HG03378 (cell line): Measurements from ENCODE around the gene ATAD3C.
"Not testable (repeated sequence)": the region's sequence is repeated elsewhere in the genome, so short reads cannot be mapped to it uniquely, and the experiment has no call there.

Source experiments
- ATAC-seq: cut with Tn5 transposase; IDR thresholded peaks from one replicate; pipeline ENCODE4 v1.9.1; 2021; ENCODE audit warnings: mild to moderate bottlenecking, moderate library complexity; ENCODE audit not compliant: unreplicated experiment

Gene ATAD3C

GRCh38 chr1:1440262-1441001, 9.1 kb upstream of the ATAD3C start:
- ATAC-seq = no peak

GRCh38 chr1:1441002-1441888, 8.2 kb upstream of the ATAD3C start:
- ATAC-seq = no peak

- ATAC-seq = no peak
These were observed 7.3 kb upstream of the ATAD3C start for GRCh38 chr1:1442069-1442770.

GRCh38 chr1:1446631-1447030, 2.9 kb upstream of the ATAD3C start:
- not testable (repeated sequence) for ATAC-seq

GRCh38 chr1:1450616-1451015, 1.1 kb downstream of the ATAD3C start:
- ATAC-seq = not testable (repeated sequence)

- ATAC-seq = no peak
These were observed 2.3 kb downstream of the ATAD3C start for GRCh38 chr1:1451696-1452364.

- not testable (repeated sequence) for ATAC-seq
These were observed 2.9 kb downstream of the ATAD3C start for GRCh38 chr1:1452365-1452739.

- ATAC-seq = no peak
These were observed 3.4 kb downstream of the ATAD3C start for GRCh38 chr1:1452882-1453281.

GRCh38 chr1:1454286-1455056, 5.0 kb downstream of the ATAD3C start:
- not testable (repeated sequence) for ATAC-seq

- no peak for ATAC-seq
These were observed 5.9 kb downstream of the ATAD3C start for GRCh38 chr1:1455366-1455884.

GRCh38 chr1:1455934-1456333, 6.4 kb downstream of the ATAD3C start:
- ATAC-seq = not testable (repeated sequence)

GRCh38 chr1:1456683-1457255, 7.3 kb downstream of the ATAD3C start:
- ATAC-seq = not testable (repeated sequence)

GRCh38 chr1:1459156-1459555, 9.7 kb downstream of the ATAD3C start:
- ATAC-seq = not testable (repeated sequence)

- not testable (repeated sequence) for ATAC-seq
These were observed 10.2 kb downstream of the ATAD3C start for GRCh38 chr1:1459711-1460110.

- no peak for ATAC-seq
These were observed 11.1 kb downstream of the ATAD3C start for GRCh38 chr1:1460540-1461130.

- ATAC-seq = no peak
These were observed 12.3 kb downstream of the ATAD3C start for GRCh38 chr1:1461721-1462317.

- ATAC-seq = no peak
These were observed 13.0 kb downstream of the ATAD3C start for GRCh38 chr1:1462318-1462966.

- ATAC-seq = no peak
These were observed 13.8 kb downstream of the ATAD3C start for GRCh38 chr1:1463312-1463711.
